Measurements from ENCODE around the gene DENND4A. TPM values are rescaled to one million over a fixed set of nuclear protein-coding genes. Genes with fewer than 3 reads are reported as not detected.
A peak's percentile ranks its signal among the peaks of the same experiment; 100 is the strongest.

Gene DENND4A
- 10 to 100 TPM; 49.4 to 69.6 TPM for total RNA-seq
- polyA plus RNA-seq (ENCODE audit: insufficient read length in 2 of 2), result 10 to 100 TPM; 25.0 to 28.0 TPM
- long read RNA-seq, donor 1, partial matches to known transcripts, result 0 of 2 reads
- long read RNA-seq, donor 1, other reads (novel, unspliced or antisense), result 0 of 2 reads
- long read RNA-seq, donor 2, partial matches to known transcripts, result 7 of 7 reads
- long read RNA-seq, donor 2, other reads (novel, unspliced or antisense), result 0 of 7 reads
- long read RNA-seq, donor 3, partial matches to known transcripts, result 0 of 1 reads
- long read RNA-seq, donor 3, other reads (novel, unspliced or antisense), result 0 of 1 reads
- long read RNA-seq, donor 4, result 0 reads

DNA sequence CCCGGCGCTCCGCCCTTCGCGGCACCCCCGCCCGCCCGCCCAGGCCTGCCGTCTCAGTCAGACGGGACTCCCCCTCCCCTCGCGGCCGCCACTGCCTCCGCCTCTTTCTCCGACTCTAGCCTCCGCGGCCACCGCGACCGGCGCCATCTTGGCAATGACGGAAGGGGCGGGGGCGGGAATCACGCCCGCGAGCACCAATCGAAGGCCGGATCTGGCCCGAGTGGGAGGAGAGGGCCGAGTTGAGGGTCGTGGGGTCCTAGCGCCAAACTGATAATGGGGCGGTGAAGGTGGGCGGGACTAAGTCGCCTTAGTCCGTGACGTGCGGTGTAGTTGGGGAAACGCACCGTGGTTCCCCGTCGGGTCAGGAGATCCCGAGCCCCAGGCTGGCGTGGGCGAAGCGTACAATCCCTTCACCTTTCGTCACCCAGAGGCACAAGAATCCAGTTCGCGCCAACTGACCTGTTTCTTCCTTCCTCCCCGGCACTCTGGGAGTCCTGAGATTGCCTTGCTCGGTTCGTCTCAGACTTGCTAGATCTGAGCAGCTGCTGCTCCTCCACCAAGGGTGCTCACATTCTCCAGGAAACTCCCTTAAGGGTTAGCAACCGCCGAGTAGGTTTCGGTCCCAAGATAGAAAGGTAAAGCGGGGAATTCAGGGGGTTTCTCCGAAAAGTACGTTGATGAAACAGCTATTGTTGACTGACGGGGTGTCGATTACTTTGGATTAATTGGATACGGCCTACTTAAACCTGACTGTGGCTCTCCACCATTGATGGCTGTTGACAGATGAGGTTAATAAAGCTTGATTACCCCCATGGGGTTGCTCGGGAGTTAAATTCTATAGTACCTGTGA, at the start of gene DENND4A:
DENND4A (minus strand) TSS at position 156 of the 850 bp plus-strand sequence. CDS start 35,843 bp downstream, outside the sequence.
- Histone ChIP-seq H3K4me3 (ENCODE audit: low read depth, low read length) (peak within 1 kb of the TSS; percentile 76), H3K36me3 (ENCODE audit: control insufficient read depth, insufficient read depth, low read length) (no peaks in the 10 kb centered on the region), H3K4me1 (ENCODE audit: control insufficient read depth, insufficient read depth, low read length) (peaks cover 4% of the 10 kb centered on the region), H3K27me3 (ENCODE audit: control insufficient read depth, insufficient read depth, low read length) (no peaks in the 10 kb centered on the region), H3K9me3 (ENCODE audit: control insufficient read depth, insufficient read depth, low read length) (no peaks in the 10 kb centered on the region), H3K27ac (ENCODE audit: low read depth, low read length) (peak within 1 kb of the TSS; percentile 94)
- peak; percentile 93 to 99 (median 96) for DNase-seq (ENCODE audit: low read depth in 4 of 6, low spot score in 6 of 6)
- WGBS (ENCODE audit: insufficient coverage), result under 1% methylated on average over 58 of the region's 63 CpGs

DNA sequence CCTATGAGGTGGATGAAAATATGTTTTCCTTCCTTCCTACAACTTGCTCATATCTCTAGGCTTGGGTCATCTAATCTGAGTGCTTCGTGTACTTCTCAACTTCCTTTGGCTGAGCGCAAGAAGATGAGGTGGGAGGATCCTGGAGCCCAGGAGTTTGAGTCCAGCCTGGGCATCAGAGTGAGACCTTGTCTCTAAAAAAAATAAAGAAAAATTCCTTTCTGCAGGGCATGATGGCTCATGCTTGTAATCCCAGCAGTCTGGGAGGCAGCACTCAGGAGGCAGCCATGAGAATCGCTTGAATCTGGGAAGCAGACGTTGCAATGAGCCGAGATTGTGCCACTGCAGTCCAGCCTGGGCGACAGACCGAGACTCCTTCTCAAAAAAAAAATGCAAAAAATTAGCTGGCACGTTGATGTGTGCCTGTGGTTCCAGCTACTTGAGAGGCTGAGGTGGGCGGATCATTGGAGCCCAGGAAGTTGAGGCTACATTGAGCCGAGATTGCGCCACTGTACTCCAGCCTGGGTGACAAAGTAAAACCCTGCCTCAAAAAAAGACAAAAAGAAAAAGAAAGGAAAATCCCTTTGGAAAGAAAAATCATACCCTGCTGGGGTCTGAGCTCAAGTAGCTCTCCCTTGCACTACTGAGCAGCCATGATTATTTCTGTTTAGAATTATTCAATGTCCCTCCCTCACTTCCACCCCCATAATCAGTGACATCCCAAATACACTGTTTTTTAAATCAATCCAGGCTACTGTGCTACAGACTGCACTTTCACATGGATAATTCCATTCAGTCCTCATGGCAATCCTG, 49.2 kb upstream of the DENND4A start:
- H3K27me3 ChIP-seq (ENCODE audit: control insufficient read depth, insufficient read depth, low read length), result no peaks in the 10 kb centered on the region
- H3K9me3 ChIP-seq (ENCODE audit: control insufficient read depth, insufficient read depth, low read length), result no peaks in the 10 kb centered on the region
- H3K4me3 ChIP-seq (ENCODE audit: low read depth, low read length), result no peak overlapping the region
- H3K36me3 ChIP-seq (ENCODE audit: control insufficient read depth, insufficient read depth, low read length), result no peaks in the 10 kb centered on the region
- 70% methylated on average over 9 of the region's 11 CpGs for WGBS (ENCODE audit: insufficient coverage)
- peaks cover 5% of the 10 kb centered on the region for H3K4me1 ChIP-seq (ENCODE audit: control insufficient read depth, insufficient read depth, low read length)
- no peak overlapping the region for H3K27ac ChIP-seq (ENCODE audit: low read depth, low read length)
- no peak for DNase-seq (ENCODE audit: low read depth in 4 of 6, low spot score in 6 of 6)

DNA sequence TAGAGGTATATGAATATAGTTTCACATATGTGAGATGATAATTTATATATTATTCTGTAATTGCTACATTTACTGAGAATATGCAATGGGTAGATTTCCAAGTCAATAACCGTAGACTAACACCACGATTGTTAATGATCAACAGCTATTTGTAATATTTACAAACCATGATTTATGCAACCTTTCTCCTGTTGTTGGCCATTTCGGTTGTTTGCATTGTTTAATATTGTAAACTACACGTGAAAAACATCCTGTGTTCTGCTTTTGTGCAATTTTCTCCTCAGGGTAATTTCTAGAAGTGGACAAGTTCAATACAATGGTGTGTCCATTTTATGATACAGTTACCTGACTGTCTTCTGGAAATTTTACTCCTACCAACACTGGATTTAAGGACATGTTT, 47.9 kb upstream of the DENND4A start:
- H3K4me1 ChIP-seq (ENCODE audit: control insufficient read depth, insufficient read depth, low read length), result peaks cover 5% of the 10 kb centered on the region
- no peaks in the 10 kb centered on the region for H3K27me3 ChIP-seq (ENCODE audit: control insufficient read depth, insufficient read depth, low read length)
- DNase-seq (ENCODE audit: low read depth in 4 of 6, low spot score in 6 of 6), result no peak
- no CpG with 5 or more reads among the region's 4 CpGs for WGBS (ENCODE audit: insufficient coverage)
- no peaks in the 10 kb centered on the region for H3K36me3 ChIP-seq (ENCODE audit: control insufficient read depth, insufficient read depth, low read length)
- H3K4me3 ChIP-seq (ENCODE audit: low read depth, low read length), result no peak overlapping the region
- H3K9me3 ChIP-seq (ENCODE audit: control insufficient read depth, insufficient read depth, low read length), result no peaks in the 10 kb centered on the region
- H3K27ac ChIP-seq (ENCODE audit: low read depth, low read length), result no peak overlapping the region

DNA sequence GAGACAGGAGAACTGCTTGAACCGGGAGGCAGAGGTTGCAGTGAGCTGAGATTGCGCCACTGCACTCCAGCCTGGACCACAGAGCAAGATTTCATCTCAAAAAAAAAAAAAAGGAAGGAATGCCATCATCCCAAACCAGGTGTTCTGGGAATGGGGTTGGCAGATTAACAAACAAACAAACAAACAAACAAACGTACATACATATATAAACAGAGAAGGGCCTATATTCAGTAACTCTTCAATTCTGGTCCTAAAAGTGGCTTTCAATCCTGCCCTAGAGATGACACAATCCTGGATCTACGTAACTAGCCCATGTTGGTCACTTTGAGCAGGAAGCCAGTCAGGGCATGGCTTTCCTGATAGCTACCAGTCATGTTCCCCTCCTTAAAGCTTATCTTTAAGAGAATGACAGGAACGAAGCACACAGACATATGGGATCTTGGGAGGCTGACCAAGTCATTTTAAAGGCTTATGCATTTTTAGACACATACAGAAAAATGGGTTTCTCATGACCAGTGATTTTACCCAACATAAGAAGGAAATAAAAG, 47.3 kb upstream of the DENND4A start:
- H3K9me3 ChIP-seq (ENCODE audit: control insufficient read depth, insufficient read depth, low read length), result no peaks in the 10 kb centered on the region
- H3K27me3 ChIP-seq (ENCODE audit: control insufficient read depth, insufficient read depth, low read length), result no peaks in the 10 kb centered on the region
- no peak overlapping the region for H3K27ac ChIP-seq (ENCODE audit: low read depth, low read length)
- no peak for DNase-seq (ENCODE audit: low read depth in 4 of 6, low spot score in 6 of 6)
- 71% methylated on average over 2 of the region's 5 CpGs for WGBS (ENCODE audit: insufficient coverage)
- H3K4me1 ChIP-seq (ENCODE audit: control insufficient read depth, insufficient read depth, low read length), result peaks cover 7% of the 10 kb centered on the region
- H3K4me3 ChIP-seq (ENCODE audit: low read depth, low read length), result no peak overlapping the region
- H3K36me3 ChIP-seq (ENCODE audit: control insufficient read depth, insufficient read depth, low read length), result no peaks in the 10 kb centered on the region

DNA sequence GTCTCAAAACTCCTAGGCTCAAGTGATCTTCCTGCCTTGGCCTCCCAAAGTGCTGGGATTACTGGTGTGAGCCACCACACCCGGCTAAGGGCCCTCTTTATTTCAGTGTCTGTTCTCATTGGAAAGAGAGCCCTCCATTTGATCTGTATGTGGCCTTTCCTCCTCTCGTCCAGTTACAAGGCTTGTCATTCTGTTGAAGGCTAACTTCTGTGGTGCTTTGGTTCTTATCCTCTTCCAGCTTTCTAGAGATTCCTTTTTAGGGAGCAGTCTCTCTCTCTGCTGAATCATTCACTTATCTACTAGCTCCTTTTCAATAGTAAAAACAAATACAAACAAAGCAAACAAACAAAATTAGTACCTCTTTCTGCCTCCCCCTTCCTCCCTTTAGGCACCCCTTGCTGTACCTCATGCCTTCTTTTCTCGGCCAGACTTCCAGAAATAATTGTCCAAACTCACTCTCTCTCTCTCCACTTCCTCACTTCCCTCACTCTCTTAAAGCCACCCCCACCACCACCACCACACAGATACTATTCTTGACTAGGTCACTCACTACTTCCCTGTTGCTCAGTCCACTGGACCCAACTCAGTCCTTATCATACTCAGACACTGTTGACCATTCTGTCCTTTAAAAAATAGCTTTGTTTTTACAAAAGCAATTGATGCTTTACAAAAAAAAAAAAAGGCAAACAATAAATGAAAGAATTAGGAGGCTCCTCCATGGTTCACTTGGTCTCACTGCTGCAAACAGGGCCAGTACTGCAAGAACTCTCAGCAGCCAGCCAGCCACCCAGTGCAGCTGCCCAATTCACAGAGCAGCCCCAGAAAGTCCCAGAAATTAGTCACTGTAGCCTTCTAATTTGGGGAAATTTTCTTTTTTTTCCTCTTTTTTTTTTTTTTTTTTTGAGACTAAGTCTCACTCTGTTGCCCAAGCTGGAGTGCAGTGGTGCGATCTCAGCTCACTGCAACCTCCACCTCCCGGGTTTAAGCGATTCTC, 45.5 kb upstream of the DENND4A start:
- 73% methylated on average over 3 of the region's 6 CpGs for WGBS (ENCODE audit: insufficient coverage)
- no peaks in the 10 kb centered on the region for H3K27me3 ChIP-seq (ENCODE audit: control insufficient read depth, insufficient read depth, low read length)
- H3K4me3 ChIP-seq (ENCODE audit: low read depth, low read length), result no peak overlapping the region
- DNase-seq (ENCODE audit: low read depth in 4 of 6, low spot score in 6 of 6), result no peak
- no peaks in the 10 kb centered on the region for H3K36me3 ChIP-seq (ENCODE audit: control insufficient read depth, insufficient read depth, low read length)
- H3K4me1 ChIP-seq (ENCODE audit: control insufficient read depth, insufficient read depth, low read length), result peaks cover 18% of the 10 kb centered on the region
- H3K9me3 ChIP-seq (ENCODE audit: control insufficient read depth, insufficient read depth, low read length), result no peaks in the 10 kb centered on the region
- no peak overlapping the region for H3K27ac ChIP-seq (ENCODE audit: low read depth, low read length)

DNA sequence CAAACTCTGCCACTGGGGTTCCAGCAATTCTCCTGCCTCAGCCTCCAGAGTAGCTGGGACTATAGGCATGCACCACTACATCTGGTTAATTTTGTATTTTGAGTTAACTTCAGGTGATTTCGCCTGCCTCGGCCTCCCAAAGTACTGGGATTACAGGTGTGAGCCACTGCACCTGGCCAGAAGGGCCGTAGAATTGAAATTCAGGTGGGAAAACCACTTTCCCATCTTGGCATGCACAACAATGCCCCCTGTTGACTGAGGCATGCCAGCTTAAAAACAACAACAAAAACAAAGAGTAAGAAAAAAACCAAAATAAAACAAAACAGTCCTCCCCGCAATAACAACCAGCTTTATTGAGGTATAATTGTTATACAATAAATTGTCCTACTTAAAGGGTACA, 44.6 kb upstream of the DENND4A start:
- no peak for DNase-seq (ENCODE audit: low read depth in 4 of 6, low spot score in 6 of 6)
- Histone ChIP-seq H3K27ac (ENCODE audit: low read depth, low read length) (no peak overlapping the region), H3K27me3 (ENCODE audit: control insufficient read depth, insufficient read depth, low read length) (no peaks in the 10 kb centered on the region), H3K9me3 (ENCODE audit: control insufficient read depth, insufficient read depth, low read length) (no peaks in the 10 kb centered on the region), H3K4me1 (ENCODE audit: control insufficient read depth, insufficient read depth, low read length) (peaks cover 24% of the 10 kb centered on the region), H3K4me3 (ENCODE audit: low read depth, low read length) (no peak overlapping the region), H3K36me3 (ENCODE audit: control insufficient read depth, insufficient read depth, low read length) (no peaks in the 10 kb centered on the region)
- WGBS (ENCODE audit: insufficient coverage), result 84% methylated on average over 3 of the region's 4 CpGs

DNA sequence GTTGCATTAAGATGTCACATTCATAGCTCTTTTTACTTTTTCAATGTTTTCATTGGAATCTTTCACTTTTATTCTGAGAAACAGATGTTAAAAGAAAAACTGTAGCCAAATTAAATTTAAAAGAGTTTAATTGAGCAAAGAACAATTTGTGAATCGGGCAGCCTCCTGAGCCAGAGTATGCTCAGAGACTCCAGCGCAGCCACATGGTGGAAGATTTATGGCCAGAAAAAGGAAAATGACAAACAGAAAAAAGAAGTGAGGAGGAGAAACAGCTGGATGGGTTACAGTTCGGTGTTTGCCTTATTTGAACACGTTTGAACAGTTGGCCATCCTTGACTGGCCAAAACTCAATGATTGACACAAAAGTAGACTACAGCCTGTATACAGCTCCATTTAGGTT, 43.4 kb upstream of the DENND4A start:
- H3K27me3 ChIP-seq (ENCODE audit: control insufficient read depth, insufficient read depth, low read length), result no peaks in the 10 kb centered on the region
- 60% methylated on average over 2 of the region's 4 CpGs for WGBS (ENCODE audit: insufficient coverage)
- peak overlapping the region; percentile 40 for H3K27ac ChIP-seq (ENCODE audit: low read depth, low read length)
- H3K9me3 ChIP-seq (ENCODE audit: control insufficient read depth, insufficient read depth, low read length), result no peaks in the 10 kb centered on the region
- no peak overlapping the region for H3K4me3 ChIP-seq (ENCODE audit: low read depth, low read length)
- H3K4me1 ChIP-seq (ENCODE audit: control insufficient read depth, insufficient read depth, low read length), result peaks cover 19% of the 10 kb centered on the region
- peak in 1 of 6 donors; percentile 2 for DNase-seq (ENCODE audit: low read depth in 4 of 6, low spot score in 6 of 6)
- no peaks in the 10 kb centered on the region for H3K36me3 ChIP-seq (ENCODE audit: control insufficient read depth, insufficient read depth, low read length)

DNA sequence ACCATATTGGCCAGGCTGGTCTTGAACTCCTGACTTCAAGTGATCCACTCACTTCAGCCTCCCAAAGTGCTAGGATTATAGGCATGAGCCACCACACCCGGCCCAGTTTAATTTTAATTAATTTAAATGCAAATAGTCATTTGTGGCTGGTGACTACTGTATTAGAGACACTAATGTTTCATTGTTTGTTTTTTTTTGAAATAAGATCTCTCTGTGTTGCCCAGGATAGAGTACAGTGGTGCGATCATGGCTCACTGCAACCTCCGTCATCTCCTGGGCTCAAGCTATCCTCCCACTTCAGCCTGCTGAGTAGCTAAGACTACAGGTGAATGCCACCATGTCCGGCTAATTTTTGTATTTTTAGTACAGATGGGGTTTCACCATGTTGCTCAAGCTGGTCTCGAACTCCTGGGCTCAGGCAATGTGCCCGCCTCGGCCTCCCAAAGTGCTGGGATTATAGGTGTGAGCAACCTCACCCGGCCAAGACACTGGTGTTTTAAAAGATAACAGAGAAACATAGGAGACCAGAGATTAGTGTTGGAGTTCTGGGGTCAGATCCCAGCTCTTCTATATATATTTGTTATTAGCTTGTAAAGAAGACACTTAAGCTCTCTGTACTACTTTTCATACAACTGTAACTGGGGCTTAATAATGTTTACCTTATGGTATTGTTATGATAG, 42.6 kb upstream of the DENND4A start:
- no peaks in the 10 kb centered on the region for H3K36me3 ChIP-seq (ENCODE audit: control insufficient read depth, insufficient read depth, low read length)
- no peak for DNase-seq (ENCODE audit: low read depth in 4 of 6, low spot score in 6 of 6)
- no peaks in the 10 kb centered on the region for H3K27me3 ChIP-seq (ENCODE audit: control insufficient read depth, insufficient read depth, low read length)
- WGBS (ENCODE audit: insufficient coverage), result 97% methylated on average over 6 of the region's 8 CpGs
- H3K4me1 ChIP-seq (ENCODE audit: control insufficient read depth, insufficient read depth, low read length), result peaks cover 19% of the 10 kb centered on the region
- no peaks in the 10 kb centered on the region for H3K9me3 ChIP-seq (ENCODE audit: control insufficient read depth, insufficient read depth, low read length)
- H3K27ac ChIP-seq (ENCODE audit: low read depth, low read length), result peak overlapping the region; percentile 40
- no peak overlapping the region for H3K4me3 ChIP-seq (ENCODE audit: low read depth, low read length)

All from spinal cord (tissue), 10 donors.